HEK293 (cell line): ENCODE measurements around the gene CDH1.

Experiments used
- ATF2 ChIP-seq: fragments of 450-650 bp; formaldehyde crosslinking; IDR thresholded peaks from 2 replicates; pipeline ENCODE4 v1.5.1; 2016; ENCODE audit warnings: missing biosample characterization, missing genetic modification characterization, low read depth
- CTCF ChIP-seq: fragments of 450-650 bp; formaldehyde crosslinking; IDR thresholded peaks from 2 replicates; pipeline ENCODE4 v1.5.1; 2016; ENCODE audit warnings: missing biosample characterization, missing genetic modification characterization
- KLF1 ChIP-seq: fragments of 450-650 bp; formaldehyde crosslinking; IDR thresholded peaks from 2 replicates; pipeline ENCODE4 v1.5.1; 2016; ENCODE audit warnings: missing biosample characterization, missing genetic modification characterization
- PBX3 ChIP-seq: sonication (generic); formaldehyde crosslinking; IDR thresholded peaks from 2 replicates; pipeline ENCODE4 v1.8.1; 2022; ENCODE audit warnings: mild to moderate bottlenecking, moderate library complexity, missing genetic modification reagents
- REST ChIP-seq: fragments of 450-650 bp; formaldehyde crosslinking; IDR thresholded peaks from 2 replicates; pipeline ENCODE4 v1.5.1; 2016; ENCODE audit warnings: missing biosample characterization, missing genetic modification characterization
- SP2 ChIP-seq: fragments of 450-650 bp; formaldehyde crosslinking; IDR thresholded peaks from 2 replicates; pipeline ENCODE4 v1.5.1; 2016; ENCODE audit warnings: missing biosample characterization, missing genetic modification characterization
- YY1 ChIP-seq: fragments of 450-650 bp; formaldehyde crosslinking; IDR thresholded peaks from 2 replicates; pipeline ENCODE4 v1.5.1; 2018; ENCODE audit warnings: missing biosample characterization, missing genetic modification characterization
- ZBTB7A ChIP-seq: fragments of 450-650 bp; formaldehyde crosslinking; IDR thresholded peaks from 2 replicates; pipeline ENCODE4 v1.5.1; 2016; ENCODE audit warnings: low read depth, missing biosample characterization, missing genetic modification characterization
- ZNF169 ChIP-seq: fragments of 450-650 bp; formaldehyde crosslinking; IDR thresholded peaks from 2 replicates; pipeline ENCODE4 v1.5.1; 2016; ENCODE audit warnings: missing biosample characterization, missing genetic modification characterization
- ZNF324 ChIP-seq: fragments of 450-650 bp; formaldehyde crosslinking; IDR thresholded peaks from 2 replicates; pipeline ENCODE4 v1.5.1; 2016; ENCODE audit warnings: missing biosample characterization, missing genetic modification characterization
- ZNF354C ChIP-seq: fragments of 450-650 bp; formaldehyde crosslinking; IDR thresholded peaks from 2 replicates; pipeline ENCODE4 v1.5.1; 2016; ENCODE audit warnings: missing biosample characterization, missing genetic modification characterization, low read depth, borderline replicate concordance
- ZNF391 ChIP-seq: fragments of 450-650 bp; formaldehyde crosslinking; IDR thresholded peaks from 2 replicates; pipeline ENCODE4 v1.5.1; 2016; ENCODE audit warnings: low read depth, missing biosample characterization, missing genetic modification characterization, borderline replicate concordance
- ZNF658 ChIP-seq: fragments of 450-650 bp; formaldehyde crosslinking; IDR thresholded peaks from 2 replicates; pipeline ENCODE4; 2016; ENCODE audit warnings: missing biosample characterization, missing genetic modification characterization
- ZNF692 ChIP-seq: fragments of 450-650 bp; formaldehyde crosslinking; IDR thresholded peaks from 2 replicates; pipeline ENCODE4 v1.5.1; 2016; ENCODE audit warnings: missing biosample characterization, missing genetic modification characterization

- TF ChIP-seq CTCF (no peak), ATF2 (tag by site-specific recombination) (no peak), ZNF658 (tag by site-specific recombination) (no peak), YY1 (tag by site-specific recombination) (no peak), ZNF169 (tag by site-specific recombination) (no peak), ZNF391 (tag by site-specific recombination) (no peak), REST (tag by site-specific recombination) (no peak), ZNF354C (tag by site-specific recombination) (no peak), SP2 (tag by site-specific recombination) (no peak), ZNF324 (no peak), KLF1 (tag by site-specific recombination) (no peak), ZBTB7A (tag by site-specific recombination) (no peak), PBX3 (CRISPR knock-in tag) (no peak), ZNF692 (tag by site-specific recombination) (no peak)
Observed at GRCh38 chr16:68700831-68701230, 36.3 kb upstream of the CDH1 start.
